GM18870 (cell line): ENCODE results near the gene MAP4K5.
"Not testable (repeated sequence)": the region's sequence is repeated elsewhere in the genome, so short reads cannot be mapped to it uniquely, and the experiment has no call there.

Source experiments
- ATAC-seq: cut with Tn5 transposase; IDR thresholded peaks from one replicate; pipeline ENCODE4 v1.9.1; 2021; ENCODE audit warnings: moderate library complexity; ENCODE audit not compliant: unreplicated experiment

MAP4K5 gene

DNA sequence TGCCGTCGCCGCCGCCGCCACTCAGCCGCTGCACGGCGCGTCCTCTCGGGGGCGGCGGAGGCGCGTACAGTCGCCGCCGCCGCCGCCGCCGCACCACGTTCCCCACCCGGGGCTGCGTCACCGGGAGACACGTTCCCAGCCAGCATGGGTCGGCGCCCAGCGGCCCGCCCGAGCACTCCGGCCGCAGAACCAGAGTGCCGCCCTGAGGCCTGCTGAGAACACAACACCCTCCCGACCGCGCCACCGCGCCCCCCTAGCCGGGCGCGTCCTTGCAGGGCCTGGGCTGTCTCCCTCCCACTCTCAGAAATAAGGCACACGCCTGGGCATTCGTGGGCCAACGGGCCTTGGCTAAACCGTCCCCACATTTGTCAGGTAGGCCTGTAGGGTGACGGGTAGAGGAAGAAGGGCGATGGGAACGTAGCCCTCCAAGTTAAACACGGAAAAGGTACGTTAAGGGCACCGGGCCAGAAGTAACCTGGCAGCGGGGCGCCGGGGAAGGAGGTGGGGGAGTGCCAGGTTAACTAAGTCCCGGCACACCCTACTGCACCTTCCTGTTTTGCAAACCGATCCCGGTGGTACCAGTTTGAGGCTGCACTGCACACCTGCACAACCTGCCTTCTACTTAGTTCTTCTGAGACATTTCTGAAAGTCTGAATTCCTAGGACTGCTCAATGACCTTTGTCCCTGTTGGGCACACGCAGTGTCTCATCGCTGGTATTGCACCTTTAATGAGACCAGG lies at the start of gene MAP4K5:
TSS of gene MAP4K5 (minus strand) at position 68 of the 739 bp plus-strand sequence. CDS start 520 bp downstream, outside the sequence.
- peak; percentile 88 for ATAC-seq

DNA sequence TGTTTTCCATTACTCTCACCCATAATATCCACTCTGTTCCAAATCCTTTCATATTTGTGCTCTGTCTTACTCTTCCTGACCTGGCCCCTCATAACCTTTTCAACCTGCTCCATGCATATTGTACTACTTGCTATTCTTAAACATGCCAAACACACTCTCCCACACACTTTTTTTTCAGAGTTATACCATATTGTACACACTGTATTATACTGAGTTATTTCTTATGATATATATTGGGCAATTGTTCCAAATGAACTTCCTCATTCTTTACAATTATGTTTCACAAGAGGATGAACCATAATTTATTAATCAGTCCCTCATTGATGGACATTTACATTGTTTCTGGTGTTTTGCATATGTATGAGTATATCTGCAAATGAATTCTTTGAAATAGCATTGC lies 46.1 kb upstream of the MAP4K5 start:
- ATAC-seq, result no peak

DNA sequence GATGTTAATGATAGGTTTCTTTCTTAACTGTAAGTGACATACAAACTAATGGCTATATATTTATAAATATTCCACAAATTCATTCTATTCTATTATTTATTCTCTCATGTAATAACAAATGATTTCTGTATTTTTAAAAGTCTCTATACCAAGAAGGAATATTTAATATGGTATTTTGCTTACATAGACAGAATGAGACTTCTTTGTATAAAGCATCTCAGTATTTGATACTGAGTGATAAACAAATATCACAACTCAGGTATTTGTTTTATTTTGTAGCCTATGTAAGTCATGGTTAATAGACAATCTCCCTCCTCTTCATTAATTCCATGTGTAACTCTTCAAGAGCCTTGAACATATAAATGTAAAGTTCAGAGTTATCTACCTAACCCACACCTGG lies 45.6 kb upstream of the MAP4K5 start:
- ATAC-seq, result no peak

DNA sequence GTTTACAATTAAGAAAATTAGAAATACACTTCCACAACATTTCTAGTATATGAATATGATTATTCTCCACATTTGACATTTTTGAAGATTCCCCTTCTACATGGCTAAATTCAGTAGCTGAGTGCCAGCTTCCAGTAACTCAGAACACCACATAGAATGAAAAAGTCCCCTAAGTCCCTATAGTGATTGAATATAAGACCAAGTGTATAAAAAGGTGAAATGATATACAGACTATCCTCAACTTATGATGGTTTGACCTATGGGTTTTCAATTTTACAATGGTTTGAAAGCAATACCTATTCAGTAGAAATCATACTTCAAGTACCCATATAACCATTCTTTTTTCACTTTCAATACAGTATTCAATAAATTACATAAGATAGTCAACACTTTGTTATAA lies 43.4 kb upstream of the MAP4K5 start:
- no peak for ATAC-seq

DNA sequence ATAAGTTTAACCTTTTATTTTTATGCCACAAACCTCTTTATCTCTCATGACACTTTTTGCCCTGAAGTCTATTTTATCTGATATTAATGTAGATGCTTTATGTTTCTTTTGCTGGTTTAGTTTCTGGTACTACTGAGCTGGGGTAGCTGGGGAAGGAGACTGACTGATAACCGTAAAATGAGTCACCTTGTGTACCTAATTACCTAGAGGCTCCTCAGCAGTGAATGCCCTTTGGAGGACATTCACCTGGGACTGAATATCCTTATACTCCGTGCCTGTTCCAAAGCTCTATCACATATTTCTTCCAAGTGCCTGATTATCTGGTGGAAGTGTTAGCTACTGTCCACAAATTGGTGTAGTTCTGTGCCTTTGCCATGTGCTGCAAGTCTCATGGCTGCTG lies 41.5 kb upstream of the MAP4K5 start:
- no peak for ATAC-seq

DNA sequence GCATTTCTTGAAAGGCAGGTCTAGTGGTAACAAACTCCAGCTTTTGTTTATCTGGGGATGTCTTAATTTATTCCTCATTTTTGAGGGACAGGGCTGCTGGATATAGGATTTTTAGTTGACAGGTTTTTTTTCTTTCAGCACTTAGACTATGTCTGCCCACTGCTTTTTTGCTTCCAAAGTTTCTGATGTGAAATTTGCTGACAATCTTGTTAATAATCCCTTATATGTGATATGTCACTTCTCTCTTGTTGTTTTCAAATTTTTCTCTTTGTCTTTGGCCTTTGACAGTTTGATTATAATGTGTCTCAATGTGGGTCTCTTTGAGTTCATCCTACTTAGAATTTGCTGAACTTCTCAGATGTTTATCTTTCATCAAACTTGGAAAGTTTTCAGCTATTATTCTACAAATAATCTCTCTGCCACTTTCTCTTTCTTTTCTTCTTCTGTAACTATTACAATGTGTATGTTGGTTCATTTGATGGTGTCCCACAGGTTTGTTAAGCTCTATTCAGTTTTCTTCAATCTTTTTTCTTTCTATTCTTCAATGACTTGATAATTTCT lies 37.4 kb upstream of the MAP4K5 start:
- no peak for ATAC-seq

DNA sequence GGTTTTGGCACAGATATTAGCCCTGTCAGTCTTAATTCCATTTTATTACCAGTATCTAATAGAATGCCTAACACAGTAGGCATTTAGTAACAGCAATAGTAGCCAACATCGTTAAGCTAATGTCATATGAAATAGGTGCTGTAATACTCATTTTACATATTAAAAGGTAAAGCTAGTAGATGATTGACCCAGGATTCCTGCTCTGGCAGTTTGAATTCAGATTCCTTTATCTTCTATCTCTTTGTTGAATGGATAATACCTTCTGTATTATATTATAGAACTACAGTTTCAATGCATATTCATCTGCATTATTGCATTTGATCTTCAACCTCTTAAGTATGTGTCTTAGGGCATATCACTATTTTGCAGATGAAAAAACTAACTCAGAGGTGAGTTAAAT lies 30.5 kb upstream of the MAP4K5 start:
- no peak for ATAC-seq

DNA sequence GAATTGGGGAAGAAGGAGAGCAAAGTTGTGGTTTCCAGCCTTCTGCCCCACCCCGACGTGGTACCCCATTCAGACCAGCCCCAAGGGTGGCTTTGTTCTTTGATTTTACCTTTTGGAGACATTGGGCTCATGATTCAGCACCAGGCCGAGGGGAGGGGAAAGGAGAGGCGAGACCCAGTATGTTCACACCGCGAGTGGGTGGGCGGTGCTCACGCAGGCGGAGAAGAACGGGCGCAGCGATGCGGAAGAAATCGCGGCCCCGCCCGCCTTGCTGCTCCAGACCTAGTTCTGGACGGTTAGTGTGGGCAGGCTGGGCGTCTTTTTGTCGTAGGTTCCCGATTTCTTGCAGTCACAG lies 28.5 kb upstream of the MAP4K5 start:
- ATAC-seq, result no peak

DNA sequence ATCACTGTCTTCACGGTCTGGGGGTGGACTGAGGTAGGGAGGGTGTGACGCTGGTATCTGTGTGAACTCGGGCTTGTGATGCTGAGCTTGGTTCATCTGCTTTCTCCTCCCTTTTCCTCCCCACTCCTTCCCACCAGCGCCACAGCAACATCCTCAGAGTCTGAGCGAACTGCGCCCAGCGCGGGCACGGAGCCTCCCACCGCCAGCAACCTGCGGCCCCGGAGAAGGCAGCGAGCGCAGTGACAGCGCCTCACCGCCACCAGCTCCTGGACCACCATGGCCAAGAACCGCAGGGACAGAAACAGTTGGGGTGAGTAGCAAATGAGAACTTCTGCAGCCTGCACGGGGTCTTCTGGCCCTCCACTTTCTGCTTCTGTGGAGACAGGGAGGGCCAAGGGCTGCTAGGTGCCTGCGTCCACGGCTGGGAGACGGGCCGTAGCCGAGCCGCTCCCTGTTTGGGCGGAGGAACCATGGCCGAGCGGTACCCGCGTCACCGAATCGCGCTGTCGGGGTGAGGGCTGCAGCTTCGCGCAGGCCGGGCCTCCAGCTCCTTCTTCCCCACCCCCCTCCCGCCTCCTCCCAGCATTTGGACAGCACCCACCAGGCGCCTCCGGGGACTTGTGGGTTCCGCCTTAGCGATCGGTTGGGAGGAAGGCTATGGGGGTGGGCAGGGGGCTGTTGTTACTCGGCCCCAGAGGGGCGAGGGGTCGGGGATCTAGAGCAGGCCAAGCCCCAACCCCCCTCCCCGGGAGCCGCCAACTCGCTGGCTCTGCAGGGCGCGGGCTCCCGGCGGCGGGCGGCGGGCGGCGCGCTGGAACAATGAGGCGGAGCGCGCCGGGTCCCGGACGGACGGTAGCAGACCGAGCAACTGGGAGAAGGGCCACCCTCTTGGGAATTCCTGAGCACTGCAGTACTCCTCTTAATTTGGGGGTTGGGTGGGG lies 27.9 kb upstream of the MAP4K5 start, which contains the start of gene ATL1:
TSS of gene ATL1 (plus strand) at position 156 of the 941 bp plus-strand sequence. CDS start at position 277, 121 bp downstream.
- ATAC-seq, result no peak

DNA sequence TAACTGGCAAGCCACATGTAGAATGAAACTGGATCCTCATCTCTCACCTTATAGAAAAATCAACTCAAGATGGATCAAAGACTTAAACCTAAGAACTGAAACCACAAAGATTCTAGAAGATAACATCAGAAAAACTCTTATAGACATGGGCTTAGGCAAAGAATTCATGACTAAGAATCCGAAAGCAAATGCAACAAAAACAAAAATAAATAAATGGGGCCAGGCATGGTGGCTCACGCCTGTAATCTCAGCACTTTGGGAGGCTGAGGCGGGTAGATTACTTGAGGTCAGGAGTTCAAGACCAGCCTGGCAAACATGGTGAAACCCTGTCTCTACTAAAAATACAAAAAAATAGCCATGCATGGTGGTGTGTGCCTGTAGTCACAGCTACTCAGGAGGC lies 20.4 kb upstream of the MAP4K5 start:
- ATAC-seq, result not testable (repeated sequence)

DNA sequence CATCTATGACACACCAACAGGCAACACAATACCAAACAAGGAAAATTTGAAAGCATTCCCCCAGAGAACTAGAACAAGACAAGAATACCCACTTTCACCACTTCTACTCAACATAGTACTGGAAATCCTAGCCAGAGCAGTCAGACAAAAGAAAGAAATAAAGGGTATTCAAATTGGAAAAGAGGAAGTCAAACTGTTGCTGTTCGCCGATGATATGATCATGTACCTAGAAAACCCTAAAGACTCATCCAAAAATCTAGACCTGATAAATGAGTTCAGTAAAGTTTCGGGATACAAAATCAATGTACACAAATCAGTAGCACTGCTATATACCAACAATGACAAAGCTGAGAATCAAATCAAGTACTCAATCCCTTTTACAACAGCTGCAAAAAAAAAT lies 19.5 kb upstream of the MAP4K5 start:
- no peak for ATAC-seq

DNA sequence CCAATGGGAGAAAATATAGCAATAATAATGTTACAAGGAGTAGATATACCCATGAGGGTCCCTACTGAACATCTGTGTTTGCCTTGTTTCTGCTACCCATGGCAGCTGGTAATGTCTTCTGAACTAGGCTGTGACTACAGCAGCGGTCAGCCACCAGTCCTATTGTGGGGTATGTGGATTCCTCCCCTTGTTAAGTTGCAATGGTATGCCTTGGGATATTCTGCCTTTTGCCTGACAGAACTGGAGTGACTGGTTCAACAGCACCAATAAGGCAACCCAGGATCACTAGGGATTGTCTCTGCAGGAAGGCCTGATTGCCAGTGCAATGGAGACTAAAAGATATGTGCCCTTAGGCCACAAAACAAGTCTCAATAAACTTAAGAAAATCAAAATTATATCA lies 17.9 kb upstream of the MAP4K5 start:
- ATAC-seq, result no peak

DNA sequence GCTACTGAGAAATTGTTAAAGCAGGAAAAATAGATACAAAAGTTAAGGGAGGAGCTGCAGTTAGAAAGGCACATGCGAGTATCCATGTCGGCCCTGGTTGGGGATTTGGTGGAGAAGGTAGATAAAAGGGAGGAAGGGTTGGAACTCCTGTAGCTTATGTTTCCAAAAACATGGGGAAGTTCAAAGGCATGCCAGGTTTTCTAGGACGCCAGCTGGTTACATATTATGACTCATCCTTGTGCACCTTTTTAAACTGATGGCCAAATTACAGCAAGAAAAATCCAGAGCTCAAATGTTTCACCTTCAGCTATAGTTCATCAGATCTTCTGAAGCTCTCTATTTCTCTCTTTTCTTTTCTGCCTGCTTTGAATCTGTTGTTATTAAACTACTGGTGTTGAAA lies 13.2 kb upstream of the MAP4K5 start:
- no peak for ATAC-seq

DNA sequence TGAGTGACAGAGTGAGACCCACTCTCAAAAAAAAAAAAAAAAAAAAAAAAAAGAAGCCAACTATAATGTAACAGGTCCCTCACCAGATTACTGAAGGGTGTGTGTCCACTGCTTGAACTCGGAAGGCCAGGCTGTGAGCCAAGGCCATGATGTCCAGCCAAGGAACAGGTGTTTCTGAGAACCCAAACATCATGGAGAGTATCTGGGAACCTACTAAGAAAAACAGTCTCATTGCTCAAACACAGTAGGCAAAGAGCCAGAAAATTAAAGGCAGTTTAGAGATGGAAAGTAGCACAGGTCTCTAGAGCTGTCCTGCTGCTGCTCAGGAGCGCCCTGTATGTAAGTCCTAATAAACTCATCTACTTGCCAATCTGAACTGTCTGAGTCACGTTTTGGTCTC lies 12.5 kb upstream of the MAP4K5 start:
- ATAC-seq, result no peak

DNA sequence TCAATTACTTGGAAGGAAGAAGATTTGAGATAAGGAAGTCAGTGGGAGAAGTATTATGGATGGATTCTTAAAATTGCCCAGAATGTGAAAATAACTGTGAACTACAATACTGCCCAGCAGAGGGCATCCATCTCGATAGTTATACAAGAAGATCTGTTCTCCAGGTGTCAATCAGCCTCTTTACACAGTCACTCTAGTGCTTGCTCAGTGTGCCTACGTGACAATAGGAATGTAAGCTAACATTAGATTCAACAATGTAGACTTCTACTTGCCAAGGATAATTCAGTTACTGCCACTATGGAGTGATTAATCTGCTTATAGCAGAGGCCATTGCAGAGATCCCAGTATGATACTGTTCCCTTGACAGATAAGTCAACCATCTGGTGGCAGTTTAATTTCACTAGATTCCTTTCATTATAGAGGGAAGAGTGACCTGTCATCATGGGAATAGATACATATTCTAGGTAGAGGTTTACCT lies 10.6 kb upstream of the MAP4K5 start:
- peak; percentile 65 for ATAC-seq

DNA sequence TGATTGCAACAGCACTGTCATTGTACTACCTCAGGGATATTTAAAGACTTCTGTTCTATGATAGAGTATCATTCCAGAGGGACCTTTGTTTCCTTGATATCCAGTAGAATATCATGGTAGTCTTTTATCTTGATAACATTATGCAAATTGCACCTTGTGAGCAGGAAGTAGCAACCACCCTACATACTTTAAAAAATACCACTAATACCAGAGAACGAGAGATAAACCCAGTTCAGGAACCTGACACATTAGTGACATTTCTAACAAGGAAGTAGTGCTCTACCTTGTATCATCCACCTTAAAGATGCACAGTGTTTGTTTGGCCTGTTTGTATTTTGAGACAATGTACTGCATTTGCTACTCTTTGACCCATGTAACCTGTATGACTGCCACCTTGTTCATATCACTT lies 8.8 kb upstream of the MAP4K5 start:
- no peak for ATAC-seq

DNA sequence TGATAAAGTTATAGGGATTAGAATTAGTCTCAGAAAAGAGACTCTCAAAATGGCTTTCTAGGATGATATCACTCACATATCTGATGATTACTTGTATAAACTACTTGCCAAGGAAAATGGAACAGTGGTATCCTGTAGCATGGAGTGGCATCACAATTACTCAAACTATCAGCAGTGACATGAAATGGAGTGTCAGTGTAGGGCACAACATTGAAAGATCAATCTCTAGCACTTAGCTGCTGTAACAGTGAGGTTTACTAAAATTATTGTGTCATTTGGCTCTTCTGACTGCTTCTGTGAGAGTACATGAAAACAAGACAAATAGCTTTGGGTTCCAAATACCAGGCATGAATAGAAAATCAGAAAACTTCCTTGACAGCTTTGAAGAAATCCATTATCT lies 6.7 kb upstream of the MAP4K5 start:
- ATAC-seq, result no peak

DNA sequence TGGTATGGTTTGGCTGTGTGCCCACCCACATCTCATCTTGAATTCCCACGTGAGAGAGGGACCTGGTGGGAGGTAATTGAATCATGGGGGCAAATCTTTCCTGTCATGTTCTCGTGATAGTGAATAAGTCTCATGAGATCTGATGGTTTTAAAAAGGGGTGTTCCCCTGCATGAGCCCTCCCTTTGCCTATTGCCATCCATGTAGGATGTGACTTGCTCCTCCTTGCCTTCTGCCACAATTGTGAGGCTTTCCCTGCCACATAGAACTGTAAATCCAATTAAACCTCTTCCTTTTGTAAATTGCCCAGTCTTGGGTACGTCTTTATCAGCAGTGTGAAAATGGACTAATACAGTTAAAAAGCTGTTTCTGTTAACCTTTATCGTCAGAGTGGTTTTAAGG lies 5.7 kb upstream of the MAP4K5 start:
- ATAC-seq, result not testable (repeated sequence)

DNA sequence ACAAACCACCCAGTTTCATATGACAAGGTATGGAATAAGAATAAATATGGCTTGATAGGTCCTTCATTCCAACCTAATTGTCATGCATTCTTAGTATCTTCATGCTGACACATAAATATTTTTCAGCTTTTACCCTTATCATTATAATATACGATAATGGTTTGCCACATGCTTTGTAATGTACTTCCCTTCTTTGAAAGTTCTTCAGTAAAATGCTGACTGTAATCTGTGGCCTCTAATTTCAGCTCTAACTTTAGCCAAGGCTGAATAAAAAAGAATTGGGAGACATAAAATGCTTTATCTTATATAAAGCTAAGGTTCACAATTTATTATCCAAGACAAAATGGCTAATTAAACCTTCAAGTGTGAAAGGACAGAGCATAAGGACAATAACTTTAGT lies 2.6 kb upstream of the MAP4K5 start:
- no peak for ATAC-seq

DNA sequence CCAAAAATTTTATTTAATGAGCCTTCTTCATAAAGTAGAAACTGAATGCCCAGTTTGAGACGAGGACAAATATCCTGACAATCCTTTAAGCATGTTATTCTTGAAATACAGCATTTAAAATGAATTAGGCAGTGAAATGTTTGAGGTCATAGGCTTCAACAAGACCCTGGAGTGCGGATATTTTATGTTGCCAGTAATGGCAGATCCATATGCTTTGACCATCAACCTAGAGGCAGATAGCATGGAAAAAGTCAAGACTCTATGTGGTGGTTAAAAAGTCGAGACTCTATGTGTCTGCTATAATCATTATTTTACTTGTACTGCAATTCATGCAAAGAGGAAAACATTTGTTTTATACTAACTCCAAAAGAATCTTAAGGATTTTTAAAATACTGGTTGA lies 2.0 kb upstream of the MAP4K5 start:
- no peak for ATAC-seq

DNA sequence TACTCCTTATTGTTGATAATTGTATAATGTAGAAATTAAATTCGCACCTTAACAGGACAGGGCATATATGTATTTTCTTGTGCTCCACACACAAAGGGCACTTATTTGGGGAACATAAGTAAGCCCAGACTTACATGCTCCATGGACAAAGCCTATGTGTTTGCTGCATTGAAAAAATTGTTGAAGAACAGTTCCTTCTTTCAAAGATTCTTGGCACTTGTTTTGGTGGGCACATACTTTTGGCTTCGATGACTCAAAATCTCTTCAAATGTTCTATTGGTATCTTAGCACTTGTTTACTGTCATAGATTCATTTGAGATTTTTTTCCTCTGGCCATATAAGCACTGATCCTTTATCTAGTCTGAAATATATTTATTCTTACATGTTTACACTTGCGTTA lies 1.4 kb upstream of the MAP4K5 start:
- no peak for ATAC-seq
